Endothelial cell of umbilical vein (primary cell): ENCODE results near the gene SUCLG2. TPM values are rescaled to one million over a fixed set of nuclear protein-coding genes. Genes with fewer than 3 reads are reported as not detected.

ENCODE experiments used
- BruUV-seq: library from RNA; stranded (reverse); fragments of 400-500 nt; replicated peaks from 2 replicates; lab custom pipeline; 2021; lab: Mats Ljungman, UMichigan
- CTCF ChIA-PET: fragments of 300-600, 350-600 bp; sonication (Branson Sonifier 250); formaldehyde crosslinking; loops from one replicate; lab custom pipeline; 2021; ENCODE audit warnings: antibody characterized with exemption, inconsistent platforms; lab: Charles Lee
- POLR2A ChIA-PET: fragments of 300-600, 350-600 bp; sonication (Branson Sonifier 250); formaldehyde crosslinking; loops from one replicate; lab custom pipeline; 2021; ENCODE audit warnings: antibody characterized with exemption, inconsistent platforms; lab: Charles Lee
- DNase-seq: peaks from one replicate; pipeline ENCODE4 v3.0.0-alpha.2; 2011; ENCODE audit warnings: low read depth, low spot score
- FAIRE-seq: peaks from 2 replicates; lab custom pipeline; 2011; peaks lifted over from hg19 to GRCh38; lab: Jason Lieb, UNC
- H2AFZ ChIP-seq: 2 replicates; pipeline ENCODE4 v1.6.0; 2012; ENCODE audit warnings: low read depth, low read length, control low read depth, inconsistent platforms
- H3K27ac ChIP-seq: 2 replicates; pipeline ENCODE4 v1.5.1; 2011; ENCODE audit warnings: low read depth, mild to moderate bottlenecking, control low read depth, low read length, moderate library complexity; ENCODE audit not compliant: insufficient read depth
- H3K27me3 ChIP-seq, 2 experiments: 2 replicates each; pipeline versions ENCODE4 v1.6.0 to v1.6.1; 2011; ENCODE audit warnings: low read length in 2 of 2, mixed read lengths in 1 of 2; ENCODE audit not compliant: control insufficient read depth in 2 of 2, insufficient read depth in 2 of 2
- H3K36me3 ChIP-seq, 2 experiments: 2 replicates in 1 of 2; 3 replicates in 1 of 2; pipeline ENCODE4 v1.5.1; 2011; ENCODE audit warnings: low read length in 2 of 2, mild to moderate bottlenecking in 1 of 2, moderate library complexity in 1 of 2; ENCODE audit not compliant: control insufficient read depth in 2 of 2, insufficient read depth in 2 of 2; ENCODE audit errors: extremely low read depth in 1 of 2
- H3K4me1 ChIP-seq: 3 replicates; pipeline ENCODE4 v1.5.1; 2011; ENCODE audit warnings: mild to moderate bottlenecking, low read length; ENCODE audit not compliant: control insufficient read depth, insufficient read depth; ENCODE audit errors: extremely low read depth
- H3K4me2 ChIP-seq: 2 replicates; pipeline ENCODE4 v1.6.1; 2011; ENCODE audit warnings: low read length, control low read depth, mixed read lengths; ENCODE audit not compliant: insufficient read depth
- H3K4me3 ChIP-seq, 3 experiments: fragments of 200-600 bp in 1 of 3; sonication (generic), shearing (Covaris generic) in 1 of 3; replicated peaks in 1 of 3; 2 replicates each; pipeline ENCODE4 v1.5.1; 2011 to 2016; ENCODE audit warnings: control low read depth in 3 of 3, low read length in 3 of 3, mild to moderate bottlenecking in 2 of 3, inconsistent platforms in 1 of 3, low read depth in 1 of 3, moderate library complexity in 1 of 3; ENCODE audit not compliant: insufficient read depth in 1 of 3
- H3K79me2 ChIP-seq: 2 replicates; pipeline ENCODE4 v1.6.0; 2012; ENCODE audit warnings: low read length, inconsistent platforms; ENCODE audit not compliant: control insufficient read depth, insufficient read depth
- H3K9ac ChIP-seq: replicated peaks from 2 replicates; pipeline ENCODE3; 2011; ENCODE audit warnings: low read length, control low read depth; ENCODE audit not compliant: insufficient read depth; ENCODE audit errors: extremely low read depth
- H3K9me1 ChIP-seq: replicated peaks from 3 replicates; pipeline ENCODE4 v1.6.0; 2011; ENCODE audit warnings: mild to moderate bottlenecking, low read length; ENCODE audit not compliant: control insufficient read depth, insufficient read depth; ENCODE audit errors: extremely low read depth
- H3K9me3 ChIP-seq: replicated peaks from 2 replicates; pipeline ENCODE4 v1.5.1; 2012; ENCODE audit warnings: low read length, inconsistent platforms; ENCODE audit not compliant: control insufficient read depth, insufficient read depth
- H4K20me1 ChIP-seq: replicated peaks from 2 replicates; pipeline ENCODE3; 2011; ENCODE audit warnings: mild to moderate bottlenecking, low read length; ENCODE audit not compliant: control insufficient read depth, insufficient read depth; ENCODE audit errors: extremely low read depth
- CTCF ChIP-seq, 2 donors: IDR thresholded peaks; 1 replicate in 1 of 2; 2 replicates in 1 of 2; pipeline ENCODE4 v1.5.1; 2011; ENCODE audit warnings: low read length in 2 of 2, mild to moderate bottlenecking in 2 of 2, moderate library complexity in 2 of 2, control low read depth in 1 of 2, inconsistent platforms in 1 of 2, low read depth in 1 of 2; ENCODE audit not compliant: insufficient read depth in 1 of 2; ENCODE audit errors: extremely low read depth in 1 of 2
- EZH2 ChIP-seq: IDR thresholded peaks from 2 replicates; pipeline ENCODE4 v1.6.1; 2012; ENCODE audit warnings: borderline replicate concordance, low read depth, mild to moderate bottlenecking, moderate library complexity, low read length, inconsistent platforms; ENCODE audit not compliant: severe bottlenecking
- GATA2 ChIP-seq: IDR thresholded peaks from 2 replicates; pipeline ENCODE4 v1.7.0; 2011; ENCODE audit warnings: low read depth, mild to moderate bottlenecking, moderate library complexity, mixed read lengths, low read length; ENCODE audit not compliant: insufficient read length, insufficient read depth
- MAX ChIP-seq: IDR thresholded peaks from 2 replicates; pipeline ENCODE4 v1.6.1; 2011; ENCODE audit not compliant: insufficient read depth, insufficient read length
- MYC ChIP-seq: IDR thresholded peaks from one replicate; pipeline ENCODE4 v1.6.1; 2011; ENCODE audit warnings: mild to moderate bottlenecking, low read depth, low read length
- POLR2A ChIP-seq: IDR thresholded peaks from 2 replicates; pipeline ENCODE4 v1.6.1; 2012; ENCODE audit warnings: low read depth, mild to moderate bottlenecking, control low read depth, low read length
- dilution Hi-C: fragments of 300-500 bp; cut with MboI; formaldehyde crosslinking; loops from one replicate; pipeline ENCODE4 v1.15.0; 2019; ENCODE audit warnings: low sequenced_read_pairs; ENCODE audit not compliant: extremely low pct_ligation_motif_present
- intact Hi-C: fragments of 100-400 bp; cut with micrococcal nuclease; formaldehyde crosslinking; loops from one replicate; pipeline ENCODE4 v1.10.0; 2022
- polyA plus RNA-seq, 4 experiments: library from polyadenylated mRNA; depleted of rRNA in 3 of 4; stranded (reverse) in 3 of 4; unstranded in 1 of 4; fragments of >200 nt; gene quantifications; 2 replicates each; pipeline versions ENCODE4 v1.2.1 to v1.2.3, GENCODE V29; 2011 to 2012; ENCODE audit warnings: missing spikeins in 1 of 4
- total RNA-seq: library from RNA; stranded (reverse); gene quantifications from 2 replicates; pipeline ENCODE4 v1.2.3, GENCODE V29; 2021

The SUCLG2 gene
- total and polyA plus RNA-seq, 2 donors (not counting 3 experiments of a cell fraction or from before 2014, with no cell fraction given) = 8.1 to 38.3 TPM

GRCh38 chr3:67535006-67535405 lies 119.4 kb downstream of the SUCLG2 start:
- Histone ChIP-seq H3K4me1 (peaks cover 28% of the 10 kb centered on the region), H2AFZ (no peak overlapping the region), H4K20me1 (no peaks in the 10 kb centered on the region), H3K27ac (no peak overlapping the region), H3K36me3 (no peaks in the 10 kb centered on the region), H3K9ac (no peak overlapping the region), H3K9me1 (no peaks in the 10 kb centered on the region), H3K4me3 (no peak overlapping the region), H3K9me3 (no peaks in the 10 kb centered on the region), H3K27me3 (no peaks in the 10 kb centered on the region), H3K4me2 (no peak overlapping the region), H3K79me2 (peaks cover 4% of the 10 kb centered on the region)
- no peak for FAIRE-seq
- ChIA-PET POLR2A (no interaction called here), CTCF (no interaction called here)
- intact Hi-C loops = no loop called here
- dilution Hi-C loops = no loop called here
- TF ChIP-seq POLR2A (no peak), GATA2 (no peak), MYC (no peak), CTCF (IDR thresholded peaks at IDR 0.05; ENCODE audit: extremely low read depth in 1 of 2, insufficient read depth in 1 of 2, low read depth in 1 of 2, low read length in 2 of 2) (no peak)
- no TSS peak for BruUV-seq
- DNase-seq = no peak

GRCh38 chr3:67534594-67534993 lies 119.8 kb downstream of the SUCLG2 start:
- POLR2A ChIA-PET = no interaction called here
- Histone ChIP-seq H4K20me1 (no peaks in the 10 kb centered on the region), H3K9me1 (no peaks in the 10 kb centered on the region), H3K27me3 (no peaks in the 10 kb centered on the region), H3K36me3 (no peaks in the 10 kb centered on the region), H3K79me2 (peaks cover 4% of the 10 kb centered on the region), H3K4me2 (no peak overlapping the region), H3K9ac (no peak overlapping the region), H3K27ac (no peak overlapping the region), H3K4me3 (no peak overlapping the region), H2AFZ (no peak overlapping the region), H3K4me1 (peaks cover 31% of the 10 kb centered on the region), H3K9me3 (no peaks in the 10 kb centered on the region)
- CTCF ChIA-PET = no interaction called here
- intact Hi-C loops (loop anchor here (5.0 kb wide), 1 partner anchor 152 kb away; no protein-coding TSS in a partner anchor), dilution Hi-C loops (no loop called here)
- FAIRE-seq = no peak
- no TSS peak for BruUV-seq
- TF ChIP-seq MAX (no peak), EZH2 (no peak), MYC (no peak)
- DNase-seq = no peak
